PC-9 (cell line): ENCODE measurements around the gene DLEC1. TPM values are rescaled to one million over a fixed set of nuclear protein-coding genes. Genes with fewer than 3 reads are reported as not detected.

Experiments used
- BruUV-seq: library from RNA; stranded (reverse); fragments of 400-500 nt; replicated peaks from 2 replicates; lab custom pipeline; 2021; lab: Mats Ljungman, UMichigan
- CTCF ChIA-PET: fragments of 300-600 bp; sonication (Branson Sonifier 250); formaldehyde crosslinking; loops from one replicate; lab custom pipeline; 2022; ENCODE audit warnings: antibody characterized with exemption; lab: Charles Lee
- POLR2A ChIA-PET: fragments of 300-600 bp; sonication (Branson Sonifier 250); formaldehyde crosslinking; loops from one replicate; lab custom pipeline; 2022; ENCODE audit warnings: antibody characterized with exemption; ENCODE audit not compliant: unreplicated experiment; lab: Charles Lee
- DNase-seq, 2 experiments: peaks; one replicate each; pipeline versions ENCODE4 v3.0.0 to v3.0.0-alpha.2; 2015 to 2022; ENCODE audit warnings: mixed read lengths in 1 of 2
- H2AFZ ChIP-seq: fragments of 200-600 bp; sonication (generic); 2 replicates; pipeline ENCODE4 v1.8.1; 2017; ENCODE audit warnings: antibody characterized with exemption
- H3F3A ChIP-seq: fragments of 200-600 bp; sonication (generic); 2 replicates; pipeline ENCODE4 v1.8.1; 2017; ENCODE audit warnings: antibody characterized with exemption, mild to moderate bottlenecking, low read depth; ENCODE audit not compliant: insufficient read depth
- H3K27ac ChIP-seq: fragments of 200-600 bp; sonication (generic); 2 replicates; pipeline ENCODE4 v1.6.1; 2016; ENCODE audit warnings: mixed run types
- H3K27me3 ChIP-seq: fragments of 200-600 bp; sonication (generic); 2 replicates; pipeline ENCODE4 v1.6.1; 2016; ENCODE audit warnings: low read depth, mixed run types; ENCODE audit not compliant: insufficient read depth
- H3K36me3 ChIP-seq: fragments of 200-600 bp; sonication (generic); 2 replicates; pipeline ENCODE4 v1.6.1; 2016; ENCODE audit warnings: low read depth, mixed run types
- H3K4me1 ChIP-seq: fragments of 200-600 bp; sonication (generic); replicated peaks from 2 replicates; pipeline ENCODE4 v1.6.1; 2016; ENCODE audit warnings: mixed run types; ENCODE audit not compliant: insufficient read depth
- H3K4me2 ChIP-seq: fragments of 200-600 bp; sonication (generic); 2 replicates; pipeline ENCODE4 v1.6.1; 2017; ENCODE audit warnings: mixed run types
- H3K4me3 ChIP-seq: fragments of 200-600 bp; sonication (generic); 2 replicates; pipeline ENCODE4 v1.6.1; 2016; ENCODE audit warnings: mixed run types
- H3K79me2 ChIP-seq: fragments of 200-600 bp; sonication (generic); 2 replicates; pipeline ENCODE4 v1.6.1; 2017; ENCODE audit warnings: low read depth, mixed run types
- H3K9me2 ChIP-seq: fragments of 200-600 bp; sonication (generic); 2 replicates; pipeline ENCODE4 v1.8.1; 2017; ENCODE audit warnings: mild to moderate bottlenecking; ENCODE audit not compliant: insufficient read depth
- H3K9me3 ChIP-seq: fragments of 200-600 bp; sonication (generic); 2 replicates; pipeline ENCODE4 v1.8.1; 2016; ENCODE audit warnings: low read depth; ENCODE audit not compliant: insufficient read depth
- H4K20me1 ChIP-seq: fragments of 200-600 bp; sonication (generic); 2 replicates; pipeline ENCODE4 v1.8.1; 2017; ENCODE audit not compliant: insufficient read depth
- CTCF ChIP-seq: fragments of 200-600 bp; sonication (generic); conservative IDR thresholded peaks from 2 replicates; pipeline ENCODE4 v1.6.1; 2017; ENCODE audit warnings: mixed run types, antibody characterized with exemption, mild to moderate bottlenecking, moderate library complexity
- EZH2 ChIP-seq: fragments of 200-600 bp; sonication (generic); IDR thresholded peaks from 2 replicates; pipeline ENCODE4 v1.8.0; 2017; ENCODE audit warnings: antibody characterized with exemption, low read depth
- intact Hi-C: fragments of 100-400 bp; cut with micrococcal nuclease; formaldehyde crosslinking; loops from one replicate; pipeline ENCODE4 v1.10.0; 2022; ENCODE audit not compliant: unreplicated experiment
- total RNA-seq: library from RNA; stranded (reverse); gene quantifications from 2 replicates; pipeline ENCODE4 v1.2.3, GENCODE V29; 2021

DLEC1 gene
- total RNA-seq, 1 experiment from 2014 or later = 0.35 TPM

- no peak for DNase-seq
- Histone ChIP-seq H3K4me3 (no peak overlapping the region), H3K36me3 (no peaks in the 10 kb centered on the region), H3K9me3 (no peaks in the 10 kb centered on the region), H3K9me2 (no peaks in the 10 kb centered on the region), H3K79me2 (no peaks in the 10 kb centered on the region), H3K4me2 (no peak overlapping the region), H4K20me1 (no peaks in the 10 kb centered on the region), H3K27ac (no peak overlapping the region), H2AFZ (no peak overlapping the region), H3K4me1 (no peaks in the 10 kb centered on the region), H3K27me3 (peaks cover 29% of the 10 kb centered on the region), H3F3A (no peaks in the 10 kb centered on the region)
- intact Hi-C loops = no loop called here
- ChIA-PET POLR2A (no interaction called here), CTCF (no interaction called here)
- no TSS peak for BruUV-seq
- TF ChIP-seq CTCF (no peak), EZH2 (no peak)
These were observed 56.0 kb downstream of the DLEC1 start for GRCh38 chr3:38094999-38095398.

GRCh38 chr3:38095669-38096483, 56.9 kb downstream of the DLEC1 start:
- intact Hi-C loops = no loop called here
- no peak overlapping the region for H3K4me2 ChIP-seq
- H3K9me2 ChIP-seq = no peaks in the 10 kb centered on the region
- no peaks in the 10 kb centered on the region for H3K36me3 ChIP-seq
- CTCF ChIA-PET = no interaction called here
- no peaks in the 10 kb centered on the region for H3K9me3 ChIP-seq
- H3K4me1 ChIP-seq = no peaks in the 10 kb centered on the region
- H3K27ac ChIP-seq = no peak overlapping the region
- no peak for DNase-seq
- TF ChIP-seq CTCF (no peak), EZH2 (no peak)
- no peaks in the 10 kb centered on the region for H4K20me1 ChIP-seq
- H3K27me3 ChIP-seq = peaks cover 29% of the 10 kb centered on the region
- H3K79me2 ChIP-seq = no peaks in the 10 kb centered on the region
- no peaks in the 10 kb centered on the region for H3F3A ChIP-seq
- no peak overlapping the region for H3K4me3 ChIP-seq
- POLR2A ChIA-PET = interaction anchor here (0.6 kb wide), 1 partner anchor 21 kb away, joined by 4 read pairs; no protein-coding TSS in a partner anchor
- H2AFZ ChIP-seq = no peak overlapping the region
- BruUV-seq = no TSS peak

- intact Hi-C loops = no loop called here
- ChIA-PET POLR2A (interaction anchor here (0.7 kb wide), 1 partner anchor 210 kb away, joined by 3 read pairs; no protein-coding TSS in a partner anchor), CTCF (no interaction called here)
- Histone ChIP-seq H3K4me2 (no peak overlapping the region), H3K27me3 (peaks cover 16% of the 10 kb centered on the region), H3K4me3 (no peak overlapping the region), H3F3A (no peaks in the 10 kb centered on the region), H3K27ac (no peak overlapping the region), H3K36me3 (no peaks in the 10 kb centered on the region), H3K4me1 (no peaks in the 10 kb centered on the region), H3K79me2 (no peaks in the 10 kb centered on the region), H4K20me1 (no peaks in the 10 kb centered on the region), H2AFZ (no peak overlapping the region), H3K9me2 (no peaks in the 10 kb centered on the region), H3K9me3 (no peaks in the 10 kb centered on the region)
- TF ChIP-seq EZH2 = no peak
- TF ChIP-seq CTCF = no peak
- DNase-seq = no peak
- no TSS peak for BruUV-seq
These were observed 58.7 kb downstream of the DLEC1 start for GRCh38 chr3:38097446-38098375.
